PFSK-1 (cell line): Measurements from ENCODE around the gene CSRNP2.

Experiments used
- FOXP2 ChIP-seq: optimal IDR thresholded peaks from 2 replicates; pipeline ENCODE3; 2011; ENCODE audit warnings: borderline replicate concordance, control low read depth, inconsistent platforms; ENCODE audit not compliant: insufficient read depth; ENCODE audit errors: extremely low read length, extremely low read depth
- POLR2AphosphoS5 ChIP-seq: IDR thresholded peaks from 2 replicates; pipeline ENCODE4 v1.6.1; 2012; ENCODE audit warnings: low read depth, mild to moderate bottlenecking, control low read depth, low read length, moderate library complexity
- REST ChIP-seq, 2 experiments: IDR thresholded peaks; 2 replicates each; pipeline versions ENCODE4 v1.6.1 to v1.8.0; 2011 to 2012; ENCODE audit warnings: low read depth in 2 of 2, low read length in 2 of 2, control low read depth in 1 of 2, inconsistent platforms in 1 of 2, mild to moderate bottlenecking in 1 of 2, moderate library complexity in 1 of 2; ENCODE audit not compliant: insufficient read depth in 1 of 2
- SIN3A ChIP-seq: IDR thresholded peaks from 2 replicates; pipeline ENCODE4 v1.6.1; 2012; ENCODE audit warnings: mild to moderate bottlenecking, low read length, moderate library complexity, borderline replicate concordance; ENCODE audit not compliant: insufficient read depth
- TAF1 ChIP-seq: IDR thresholded peaks from 2 replicates; pipeline ENCODE4 v1.6.1; 2012; ENCODE audit warnings: low read length, control low read depth, borderline replicate concordance; ENCODE audit not compliant: insufficient read depth

CSRNP2 gene

GRCh38 chr12:51013441-51013840 lies 70.0 kb downstream of the CSRNP2 start:
- TF ChIP-seq REST (IDR thresholded peaks at IDR 0.05; ENCODE audit: insufficient read depth in 1 of 2, low read depth in 2 of 2, low read length in 2 of 2) (no peak), POLR2AphosphoS5 (no peak), TAF1 (no peak), SIN3A (no peak), FOXP2 (no peak)

GRCh38 chr12:51012570-51013236 lies 70.7 kb downstream of the CSRNP2 start:
- TF ChIP-seq SIN3A, result no peak
- no peak for TF ChIP-seq REST (IDR thresholded peaks at IDR 0.05; ENCODE audit: insufficient read depth in 1 of 2, low read depth in 2 of 2, low read length in 2 of 2)
- TF ChIP-seq POLR2AphosphoS5, result no peak
- TF ChIP-seq TAF1, result no peak
- no peak for TF ChIP-seq FOXP2

- TF ChIP-seq POLR2AphosphoS5, result no peak
- TF ChIP-seq SIN3A, result no peak
- TF ChIP-seq REST (IDR thresholded peaks at IDR 0.05; ENCODE audit: insufficient read depth in 1 of 2, low read depth in 2 of 2, low read length in 2 of 2), result no peak
- TF ChIP-seq TAF1, result no peak
- no peak for TF ChIP-seq FOXP2
Observed at GRCh38 chr12:51011955-51012354, 71.4 kb downstream of the CSRNP2 start.
